H9 (cell line): ENCODE results near the gene EXOC8. TPM values are rescaled to one million over a fixed set of nuclear protein-coding genes. Genes with fewer than 3 reads are reported as not detected.

Source experiments
- DNase-seq: peaks from one replicate; pipeline ENCODE4 v3.0.0-alpha.2; 2017
- H2AFZ ChIP-seq: one replicate; pipeline ENCODE4 v1.6.1; 2013; ENCODE audit warnings: mild to moderate bottlenecking, low read length, control low read depth, moderate library complexity
- H2AK5ac ChIP-seq: 2 replicates; pipeline ENCODE4 v1.6.1; 2013; ENCODE audit warnings: low read length, control low read depth, mixed read lengths; ENCODE audit not compliant: insufficient read length
- H2BK120ac ChIP-seq: one replicate; pipeline ENCODE4 v1.6.1; 2013; ENCODE audit warnings: low read depth, mild to moderate bottlenecking, low read length, control low read depth, inconsistent platforms; ENCODE audit not compliant: poor library complexity, severe bottlenecking
- H2BK12ac ChIP-seq: 2 replicates; pipeline ENCODE4 v1.6.1; 2013; ENCODE audit warnings: low read length, control low read depth, mixed read lengths, low read depth; ENCODE audit not compliant: insufficient read length
- H2BK15ac ChIP-seq: 2 replicates; pipeline ENCODE4 v1.6.1; 2013; ENCODE audit warnings: low read depth, low read length, control low read depth
- H2BK20ac ChIP-seq: one replicate; pipeline ENCODE4 v1.6.1; 2013; ENCODE audit warnings: low read depth, mild to moderate bottlenecking, low read length, control low read depth, inconsistent platforms; ENCODE audit not compliant: poor library complexity, severe bottlenecking
- H2BK5ac ChIP-seq: 2 replicates; pipeline ENCODE4 v1.6.1; 2013; ENCODE audit warnings: low read length, control low read depth, mixed read lengths; ENCODE audit not compliant: insufficient read length
- H3K14ac ChIP-seq: 2 replicates; pipeline ENCODE4 v1.6.1; 2013; ENCODE audit warnings: low read length, control low read depth; ENCODE audit not compliant: insufficient read depth
- H3K18ac ChIP-seq: 2 replicates; pipeline ENCODE4 v1.6.1; 2013; ENCODE audit warnings: low read depth, mild to moderate bottlenecking, mixed read lengths, low read length, control low read depth; ENCODE audit not compliant: insufficient read length
- H3K23ac ChIP-seq: 2 replicates; pipeline ENCODE4 v1.6.1; 2013; ENCODE audit warnings: low read length, control low read depth, mixed read lengths, low read depth; ENCODE audit not compliant: insufficient read length
- H3K23me2 ChIP-seq: 2 replicates; pipeline ENCODE4 v1.6.1; 2013; ENCODE audit warnings: low read depth, mild to moderate bottlenecking, mixed read lengths, low read length, control low read depth; ENCODE audit not compliant: insufficient read length, poor library complexity, severe bottlenecking
- H3K27ac ChIP-seq: 2 replicates; pipeline ENCODE4 v1.5.1; 2013; ENCODE audit warnings: low read length, control low read depth, mixed read lengths, low read depth; ENCODE audit not compliant: insufficient read length
- H3K27me3 ChIP-seq: 2 replicates; pipeline ENCODE4 v1.6.1; 2013; ENCODE audit warnings: low read length, control low read depth, inconsistent platforms; ENCODE audit not compliant: insufficient read depth
- H3K4ac ChIP-seq: 2 replicates; pipeline ENCODE4 v1.6.1; 2013; ENCODE audit warnings: low read depth, mild to moderate bottlenecking, control low read depth, inconsistent platforms, low read length, moderate library complexity
- H3K4me1 ChIP-seq: 2 replicates; pipeline ENCODE4 v1.6.1; 2013; ENCODE audit warnings: low read length, control low read depth, inconsistent platforms; ENCODE audit not compliant: insufficient read depth
- H3K4me2 ChIP-seq: 2 replicates; pipeline ENCODE4 v1.6.1; 2013; ENCODE audit warnings: low read length, control low read depth, mixed read lengths; ENCODE audit not compliant: insufficient read length, insufficient read depth
- H3K56ac ChIP-seq: 2 replicates; pipeline ENCODE4 v1.6.1; 2013; ENCODE audit warnings: low read depth, mild to moderate bottlenecking, mixed read lengths, low read length, control low read depth; ENCODE audit not compliant: insufficient read length
- H3K79me1 ChIP-seq: 2 replicates; pipeline ENCODE4 v1.6.1; 2013; ENCODE audit warnings: low read depth, mild to moderate bottlenecking, moderate library complexity, low read length, control low read depth, inconsistent platforms; ENCODE audit not compliant: insufficient read depth, poor library complexity, severe bottlenecking
- H3K79me2 ChIP-seq: 2 replicates; pipeline ENCODE4 v1.6.1; 2013; ENCODE audit warnings: low read length, control low read depth, inconsistent platforms; ENCODE audit not compliant: insufficient read depth
- H3K9ac ChIP-seq: 2 replicates; pipeline ENCODE4 v1.6.1; 2013; ENCODE audit warnings: low read length, control low read depth, mixed read lengths; ENCODE audit not compliant: insufficient read length; ENCODE audit errors: extremely low read depth
- H3K9me3 ChIP-seq: one replicate; pipeline ENCODE4 v1.6.1; 2013; ENCODE audit warnings: low read depth, low read length, inconsistent platforms; ENCODE audit not compliant: control insufficient read depth
- H3T11ph ChIP-seq: one replicate; pipeline ENCODE4 v1.6.1; 2013; ENCODE audit warnings: mild to moderate bottlenecking, low read length, control low read depth, inconsistent platforms
- H4K20me1 ChIP-seq: one replicate; pipeline ENCODE4 v1.6.1; 2013; ENCODE audit not compliant: control insufficient read depth, insufficient read length, insufficient read depth
- H4K5ac ChIP-seq: 2 replicates; pipeline ENCODE4 v1.6.1; 2013; ENCODE audit warnings: low read depth, mild to moderate bottlenecking, mixed read lengths, low read length, control low read depth; ENCODE audit not compliant: insufficient read length
- H4K8ac ChIP-seq: replicated peaks from 2 replicates; pipeline ENCODE4 v1.6.1; 2013; ENCODE audit warnings: low read length, control low read depth, mixed read lengths, low read depth; ENCODE audit not compliant: insufficient read length
- H4K91ac ChIP-seq: 2 replicates; pipeline ENCODE4 v1.6.1; 2013; ENCODE audit warnings: low read depth, mild to moderate bottlenecking, moderate library complexity, mixed read lengths, low read length, control low read depth; ENCODE audit not compliant: insufficient read length
- H3K27ac Mint-ChIP-seq, 3 experiments: 2 replicates in 2 of 3; 3 replicates in 1 of 3; pipeline ENCODE4 v1.8.0; 2020 to 2021; ENCODE audit warnings: mixed read lengths in 3 of 3, mild to moderate bottlenecking in 1 of 3, moderate library complexity in 1 of 3
- H3K27me3 Mint-ChIP-seq: 2 replicates; pipeline ENCODE4 v1.8.0; 2021; ENCODE audit warnings: low read depth, mild to moderate bottlenecking, moderate library complexity, mixed read lengths
- H3K36me3 Mint-ChIP-seq, 3 experiments: 2 replicates in 2 of 3; 3 replicates in 1 of 3; pipeline ENCODE4 v1.8.0; 2020 to 2021; ENCODE audit warnings: low read depth in 3 of 3, mixed read lengths in 3 of 3; ENCODE audit not compliant: insufficient read depth in 1 of 3
- H3K4me1 Mint-ChIP-seq, 2 experiments: 2 replicates each; pipeline ENCODE4 v1.8.0; 2020; ENCODE audit warnings: mixed read lengths in 2 of 2
- H3K4me3 Mint-ChIP-seq, 2 experiments: 2 replicates in 1 of 2; 3 replicates in 1 of 2; pipeline ENCODE4 v1.8.0; 2020 to 2021; ENCODE audit warnings: mild to moderate bottlenecking in 2 of 2, mixed read lengths in 2 of 2, moderate library complexity in 1 of 2
- H3K9me3 Mint-ChIP-seq, 2 experiments: 2 replicates in 1 of 2; 3 replicates in 1 of 2; pipeline ENCODE4 v1.8.0; 2020; ENCODE audit warnings: mild to moderate bottlenecking in 2 of 2, mixed read lengths in 2 of 2, moderate library complexity in 1 of 2
- CTCF ChIP-seq: fragments of 200-600 bp; sonication (generic); conservative IDR thresholded peaks from 3 replicates; pipeline ENCODE4 v1.8.0; 2021; ENCODE audit warnings: antibody characterized with exemption, mild to moderate bottlenecking
- WGBS: extraction: QIAGEN DNeasy Blood & Tissue Kit; methylation state at CpG from one replicate; pipeline ENCODE4 v1.1.7; 2013; ENCODE audit warnings: missing lambda C conversion rate, low lambda C conversion rate, mixed read lengths; ENCODE audit not compliant: insufficient read length; ENCODE audit errors: extremely low coverage; 5-methylcytosine and 5-hydroxymethylcytosine counted together
- total RNA-seq: library from RNA; stranded (reverse); gene quantifications from 2 replicates; pipeline ENCODE4 v1.2.1, GENCODE V29; 2021

EXOC8 gene
- total RNA-seq, 1 experiment from 2014 or later: 10.8 TPM

- peaks cover 13% of the 10 kb centered on the region for H3K27me3 Mint-ChIP-seq
- no peak overlapping the region for H3K18ac ChIP-seq
- no peak overlapping the region for H3T11ph ChIP-seq
- H3K56ac ChIP-seq: no peak overlapping the region
- H2BK5ac ChIP-seq: no peak overlapping the region
- H2BK12ac ChIP-seq: no peak overlapping the region
- H3K23ac ChIP-seq: no peak overlapping the region
- H3K79me1 ChIP-seq: no peaks in the 10 kb centered on the region
- H3K4me1 ChIP-seq: no peaks in the 10 kb centered on the region
- H2AK5ac ChIP-seq: no peak overlapping the region
- no peak overlapping the region for H2BK20ac ChIP-seq
- no peaks in the 10 kb centered on the region for H3K27me3 ChIP-seq
- no peak overlapping the region for H3K14ac ChIP-seq
- H3K27ac Mint-ChIP-seq: no peak overlapping the region
- no peak overlapping the region for H3K4ac ChIP-seq
- H3K79me2 ChIP-seq: no peaks in the 10 kb centered on the region
- H3K9me3 Mint-ChIP-seq: no peaks in the 10 kb centered on the region
- no peaks in the 10 kb centered on the region for H3K4me1 Mint-ChIP-seq
- no CpG with 5 or more reads among the region's 44 CpGs for WGBS
- H2AFZ ChIP-seq: no peak overlapping the region
- H4K91ac ChIP-seq: no peak overlapping the region
- no peak overlapping the region for H4K5ac ChIP-seq
- DNase-seq: peak; percentile 22
- H3K9me3 ChIP-seq: no peaks in the 10 kb centered on the region
- H4K8ac ChIP-seq: no peak overlapping the region
- H4K20me1 ChIP-seq: no peaks in the 10 kb centered on the region
- H3K23me2 ChIP-seq: no peaks in the 10 kb centered on the region
- H3K36me3 Mint-ChIP-seq: no peaks in the 10 kb centered on the region
- H2BK120ac ChIP-seq: no peak overlapping the region
- no peak for TF ChIP-seq CTCF
- no peak overlapping the region for H3K4me3 Mint-ChIP-seq
- H3K4me2 ChIP-seq: no peak overlapping the region
- no peak overlapping the region for H2BK15ac ChIP-seq
- no peak overlapping the region for H3K9ac ChIP-seq
- no peak overlapping the region for H3K27ac ChIP-seq
These were observed 20.2 kb downstream of the EXOC8 start for GRCh38 chr1:231317306-231318014.
